OCI-LY3 (cell line): Measurements from ENCODE around the gene PARVA.

ENCODE experiments used
- CTCF ChIP-seq: fragments of 200-600, 300-600 bp; sonication (generic); IDR thresholded peaks from 2 replicates; pipeline ENCODE4 v1.5.1; 2014; ENCODE audit warnings: antibody characterized with exemption, low read length, low read depth
- EZH2phosphoT487 ChIP-seq: fragments of 200-600 bp; shearing (Covaris generic); IDR thresholded peaks from 2 replicates; pipeline ENCODE4 v1.6.1; 2018; ENCODE audit warnings: antibody characterized with exemption, mixed run types, low read depth

- TF ChIP-seq CTCF (no peak), EZH2phosphoT487 (no peak)
Measured at GRCh38 chr11:12413141-12414052, 36.0 kb downstream of the PARVA start.
